Smooth muscle cell (in vitro differentiated cells): Measurements from ENCODE around the gene KLRB1. TPM values are rescaled to one million over a fixed set of nuclear protein-coding genes. Genes with fewer than 3 reads are reported as not detected.

Source experiments
- polyA plus RNA-seq: library from polyadenylated mRNA; unstranded; fragments of >200 nt; fragmentation: Nextera tagmentation; extraction: Ambion mirVana; gene quantifications from 2 replicates; pipeline ENCODE4 v1.2.1, GENCODE V29; 2016
- small RNA-seq: library from RNA; depleted of rRNA; stranded (forward); fragments of <200 nt; gene quantifications from one replicate; pipeline ENCODE3, GENCODE V24; 2014
- total RNA-seq: library from RNA; depleted of rRNA; stranded (reverse); fragments of >200 nt; gene quantifications from 2 replicates; pipeline ENCODE4 v1.2.3, GENCODE V29; 2014

Gene KLRB1
- total and polyA plus RNA-seq, 2 experiments from 2014 or later, result not detected

Small RNAs within 50 kb of the gene (small RNA-seq; reads per million reads assigned to genes)
- gene AC010186.4, result not detected
- gene RNU6-700P, result not detected

Other genes with a start within 250 kb of the KLRB1 start
- gene CLEC2D, start 61.8 kb upstream of the KLRB1 start, total RNA-seq, result 4.3 and 5.8 TPM in 2 replicates
- gene CLEC2D, start 61.8 kb upstream of the KLRB1 start, polyA plus RNA-seq, result 2.2 and 5.2 TPM in 2 replicates
- not detected in 2 replicates for gene CLECL1, start 125.2 kb upstream of the KLRB1 start, total RNA-seq
- gene CLECL1, start 125.2 kb upstream of the KLRB1 start, polyA plus RNA-seq, result not detected in 2 replicates
- gene CD69, start 153.0 kb upstream of the KLRB1 start, total RNA-seq, result 0.13 TPM in 1 of 2 replicates, not detected in the other
- gene CD69, start 153.0 kb upstream of the KLRB1 start, polyA plus RNA-seq, result not detected in 2 replicates
- gene KLRF1, start 219.6 kb upstream of the KLRB1 start, total RNA-seq, result not detected in 2 replicates
- not detected in 2 replicates for gene KLRF1, start 219.6 kb upstream of the KLRB1 start, polyA plus RNA-seq